Jurkat, Clone E6-1 (cell line): Measurements from ENCODE around the gene PSD4.
"Not testable (repeated sequence)": the region's sequence is repeated elsewhere in the genome, so short reads cannot be mapped to it uniquely, and the experiment has no call there.

ENCODE experiments used
- DNase-seq: peaks from one replicate; pipeline ENCODE4 v3.0.0-alpha.2; 2011; ENCODE audit warnings: low read depth, low spot score
- H3K4me3 ChIP-seq: 2 replicates; pipeline ENCODE4 v1.5.1; 2011; ENCODE audit warnings: mild to moderate bottlenecking, low read length, control low read depth, moderate library complexity

Gene PSD4

DNA sequence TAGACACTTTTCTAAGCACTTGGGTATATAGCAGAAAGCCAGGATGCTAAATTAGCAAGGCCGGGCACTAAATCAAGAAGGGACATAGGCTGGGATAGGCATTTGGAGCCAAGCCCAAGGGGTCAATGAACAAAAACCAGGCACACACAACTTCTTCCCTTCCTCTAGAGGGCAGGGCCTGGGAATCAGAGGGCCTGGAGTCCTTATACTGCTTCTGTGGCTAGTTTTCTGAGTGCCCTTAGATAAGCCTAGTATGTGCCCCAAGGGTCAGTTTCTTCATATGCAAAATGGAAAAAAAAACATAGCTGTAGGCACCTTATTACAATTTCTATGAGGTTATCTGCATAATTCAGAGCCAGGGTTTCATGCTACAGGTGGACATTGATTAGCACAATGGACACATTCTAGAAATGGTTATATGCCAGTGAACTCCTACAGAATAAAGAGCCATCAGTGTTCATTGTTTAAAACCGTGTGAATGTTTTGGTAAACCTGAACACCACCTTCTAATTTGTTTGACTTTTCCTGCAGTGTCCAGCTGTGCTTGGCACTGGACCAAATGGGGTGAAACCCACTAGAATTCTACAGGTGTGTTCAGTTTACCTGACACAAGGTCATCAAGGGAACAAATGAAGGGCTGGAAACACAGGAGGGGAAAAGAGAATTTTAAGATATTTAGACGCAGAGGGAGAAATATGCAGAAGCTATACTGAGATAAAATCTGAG is 55.4 kb downstream of the PSD4 start:
- no peak overlapping the region for H3K4me3 ChIP-seq
- DNase-seq, result no peak

DNA sequence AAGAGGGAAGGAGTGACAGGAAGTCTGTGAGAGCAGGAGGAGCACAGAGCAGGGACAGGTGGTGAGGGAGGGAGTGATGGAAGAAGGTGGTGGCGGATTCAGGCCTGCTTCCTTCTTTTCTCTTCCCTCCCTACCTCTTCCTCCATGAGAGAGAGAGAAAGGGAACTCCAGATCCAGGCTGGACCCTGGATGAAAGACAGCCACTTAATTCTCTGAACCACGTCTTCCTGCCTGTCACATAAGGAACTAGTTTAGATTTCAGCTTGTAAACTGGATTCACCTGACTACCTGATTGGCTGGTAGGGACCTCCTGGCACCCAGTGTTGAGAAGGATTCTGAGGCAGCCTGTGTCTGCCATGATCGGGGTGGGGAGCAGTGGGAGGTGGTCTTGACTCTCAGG is 56.0 kb downstream of the PSD4 start:
- no peak overlapping the region for H3K4me3 ChIP-seq
- DNase-seq, result no peak

DNA sequence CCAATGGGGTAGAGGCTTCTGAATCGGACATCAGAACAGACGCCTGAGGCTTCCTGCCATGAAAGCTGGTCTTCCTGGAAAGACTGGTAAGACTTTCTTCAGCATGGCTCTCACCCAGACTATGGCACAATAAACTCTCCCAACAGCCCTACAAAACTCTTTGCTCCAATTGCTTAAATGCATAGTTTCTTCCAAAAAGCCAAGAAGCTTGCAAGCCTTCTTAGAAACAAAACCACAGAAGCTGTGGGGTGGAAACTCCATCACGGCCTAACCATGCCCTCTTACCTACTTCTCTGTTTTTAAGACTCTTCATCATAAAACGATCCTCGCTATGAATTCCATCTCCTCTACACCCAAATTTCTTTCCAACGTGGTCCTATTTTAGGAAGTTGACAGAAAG is 56.8 kb downstream of the PSD4 start:
- no peak for DNase-seq
- H3K4me3 ChIP-seq, result no peak overlapping the region

DNA sequence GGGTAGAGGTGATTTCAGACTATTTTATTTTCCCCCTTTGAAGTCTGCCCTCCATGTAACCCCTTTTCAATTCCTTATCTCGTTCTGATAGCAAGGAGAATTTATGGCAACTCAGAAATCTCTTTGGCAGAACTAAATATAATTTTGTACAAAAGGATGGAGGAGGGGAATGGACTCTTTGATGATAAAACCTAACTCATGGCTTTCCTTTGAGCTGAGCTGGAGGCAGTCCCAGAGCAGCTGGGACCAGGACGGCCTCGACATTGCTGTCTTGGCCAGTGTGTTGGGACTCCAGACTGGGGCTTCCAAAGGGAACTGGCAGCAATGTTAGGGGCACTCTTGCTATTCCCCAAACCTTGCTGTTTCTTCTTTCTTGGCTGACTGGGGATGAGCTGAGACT is 57.3 kb downstream of the PSD4 start:
- no peak overlapping the region for H3K4me3 ChIP-seq
- no peak for DNase-seq

DNA sequence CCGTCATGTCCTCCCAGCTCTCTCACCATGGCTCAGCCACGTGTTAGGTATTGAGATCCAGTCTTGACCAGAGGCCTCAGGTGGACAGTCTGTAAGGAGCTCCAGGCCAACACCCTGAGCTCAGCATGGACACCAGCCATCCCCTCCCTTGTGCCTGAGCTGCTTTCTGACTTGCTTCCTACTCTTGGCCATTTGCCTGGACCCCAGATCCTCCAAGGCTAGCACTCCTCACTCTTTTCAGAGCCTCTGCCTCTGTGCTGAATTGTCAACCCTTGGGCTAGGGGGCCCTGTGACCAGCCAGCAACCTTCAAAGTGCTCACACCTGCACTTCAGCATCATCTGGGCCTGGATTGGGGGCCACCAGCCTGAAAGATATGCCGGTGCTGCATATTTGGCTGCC is 58.4 kb downstream of the PSD4 start:
- H3K4me3 ChIP-seq, result no peak overlapping the region
- no peak for DNase-seq

DNA sequence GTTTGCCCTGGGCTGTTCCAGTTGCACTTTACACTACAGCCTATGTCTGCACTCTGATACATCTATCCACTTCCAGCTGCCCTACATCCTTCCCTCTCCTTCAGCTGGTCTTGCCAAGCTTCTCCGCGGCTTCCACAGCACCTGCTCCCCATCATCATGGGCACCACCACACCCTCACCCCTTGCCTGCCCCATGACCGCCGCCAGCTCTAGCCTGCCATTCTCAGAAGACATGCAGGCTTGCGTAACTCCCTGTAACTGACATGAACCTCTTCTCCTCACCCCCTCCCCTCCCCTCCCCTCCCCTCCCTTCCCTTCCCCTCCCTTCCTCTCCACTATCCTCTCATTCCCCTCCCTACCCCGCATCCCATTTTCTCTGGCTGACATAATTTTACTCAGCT is 59.0 kb downstream of the PSD4 start:
- no peak for DNase-seq
- no peak overlapping the region for H3K4me3 ChIP-seq

DNA sequence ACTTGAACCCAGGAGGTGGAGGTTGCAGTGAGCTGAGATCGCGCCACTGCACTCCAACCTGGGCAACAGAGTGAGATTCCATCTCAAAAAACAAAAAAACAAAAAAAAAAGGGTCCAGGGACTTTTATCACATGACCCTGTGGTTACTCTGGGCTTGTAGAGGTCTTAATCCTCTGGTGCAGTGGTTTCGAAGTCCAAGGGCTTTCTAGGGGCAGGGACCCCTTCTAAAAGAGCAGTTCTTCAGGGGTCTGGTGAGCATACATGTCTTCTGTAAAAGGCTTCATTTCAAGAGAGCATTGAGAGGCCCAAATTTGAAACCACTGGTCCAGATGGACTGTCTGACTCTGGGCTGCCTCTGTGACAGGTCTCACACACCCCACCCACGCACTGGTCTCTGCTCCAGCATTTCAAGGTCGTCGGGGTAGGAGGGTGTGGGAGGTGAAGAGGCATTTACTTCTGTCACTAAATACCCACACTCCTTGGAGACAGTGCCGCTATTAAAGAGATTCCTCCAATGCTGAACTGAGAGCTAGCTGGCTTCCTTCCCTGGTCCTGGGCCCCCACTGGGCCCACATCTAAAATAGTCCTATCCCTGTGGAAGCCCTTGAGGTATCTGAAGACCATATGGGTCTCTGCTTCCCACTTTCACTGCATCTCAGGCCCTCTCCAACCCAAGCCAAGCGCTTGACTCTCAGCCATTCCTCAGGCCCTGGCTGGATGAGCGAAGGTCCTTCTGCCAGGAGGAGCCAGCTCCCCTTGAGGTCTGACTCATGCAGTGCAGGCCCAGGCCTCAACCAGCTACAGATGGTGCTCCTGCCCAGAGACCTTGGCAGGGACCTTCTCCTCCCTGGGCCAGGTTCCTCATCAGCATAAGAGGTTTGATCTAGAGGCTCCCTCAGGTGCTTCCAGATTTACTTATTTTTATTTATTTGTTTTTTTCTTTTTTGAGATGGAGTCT is 60.1 kb downstream of the PSD4 start:
- DNase-seq, result no peak
- no peak overlapping the region for H3K4me3 ChIP-seq

DNA sequence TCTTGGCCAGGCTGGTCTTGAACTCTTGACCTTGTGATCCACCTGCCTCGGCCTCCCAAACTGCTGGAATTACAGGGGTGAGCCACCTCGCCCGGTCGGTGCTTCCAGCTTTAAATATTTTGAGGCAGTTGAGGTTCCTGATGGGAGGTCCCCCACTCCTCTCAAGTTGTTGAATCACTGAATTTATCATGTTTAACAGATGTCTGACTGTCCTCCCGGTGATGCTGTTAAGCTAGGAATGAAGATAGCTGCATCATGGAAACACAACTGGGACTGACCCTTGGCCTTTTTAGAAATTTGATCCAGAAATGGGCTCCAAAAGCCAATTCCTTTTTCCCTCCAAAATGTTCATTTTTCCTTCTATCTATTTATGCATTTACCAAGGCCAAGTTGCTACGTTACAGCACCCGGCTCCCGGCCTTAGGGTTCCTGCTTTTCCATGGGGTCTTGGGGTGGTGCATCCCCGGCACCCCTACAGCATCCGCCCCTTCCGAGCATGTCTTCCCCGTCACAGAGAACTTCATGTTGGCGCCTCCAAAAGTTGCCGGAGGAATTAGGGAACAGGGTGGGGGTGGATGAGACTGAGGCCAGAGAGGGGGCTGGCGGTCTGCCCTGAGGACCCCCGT is 61.1 kb downstream of the PSD4 start:
- no peak for DNase-seq
- H3K4me3 ChIP-seq, result no peak overlapping the region

DNA sequence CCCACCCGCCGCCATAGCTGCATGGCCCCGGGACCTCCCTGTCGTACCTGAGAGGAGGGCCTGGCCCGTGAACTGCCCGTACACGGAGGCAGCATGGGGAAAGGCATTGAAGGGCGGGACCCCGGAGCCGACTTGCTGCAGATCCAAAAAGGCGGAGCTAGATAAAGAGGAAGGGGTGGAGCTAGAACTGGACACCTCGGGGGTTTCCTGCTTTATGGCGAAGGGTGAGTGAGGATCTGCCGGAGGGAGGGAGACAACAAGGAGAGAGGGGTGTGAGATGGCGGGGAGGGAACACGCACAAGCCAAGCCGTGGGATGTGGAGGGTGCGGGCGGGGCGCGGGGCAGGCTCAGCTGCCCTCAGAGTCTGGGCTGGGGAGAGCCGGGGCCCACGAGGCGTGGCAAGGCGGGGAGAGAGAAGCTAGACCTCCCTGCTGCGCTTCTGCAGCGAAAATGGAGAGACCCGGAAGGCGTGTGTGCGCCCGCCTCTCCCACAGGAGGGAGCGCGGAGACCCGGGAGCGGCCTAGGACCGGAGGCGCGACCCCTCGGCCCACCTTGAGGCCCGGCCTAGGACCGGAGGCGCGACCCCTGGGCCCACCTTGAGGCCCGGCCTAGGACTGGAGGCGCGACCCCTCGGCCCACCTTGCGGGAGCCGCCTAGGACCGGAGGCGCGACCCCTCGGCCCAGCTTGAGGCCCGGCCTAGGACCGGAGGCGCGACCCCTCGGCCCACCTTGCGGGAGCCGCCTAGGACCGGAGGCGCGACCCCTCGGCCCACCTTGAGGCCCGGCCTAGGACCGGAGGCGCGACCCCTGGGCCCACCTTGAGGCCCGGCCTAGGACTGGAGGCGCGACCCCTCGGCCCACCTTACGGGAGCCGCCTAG is 61.8 kb downstream of the PSD4 start:
- not testable (repeated sequence) for DNase-seq

DNA sequence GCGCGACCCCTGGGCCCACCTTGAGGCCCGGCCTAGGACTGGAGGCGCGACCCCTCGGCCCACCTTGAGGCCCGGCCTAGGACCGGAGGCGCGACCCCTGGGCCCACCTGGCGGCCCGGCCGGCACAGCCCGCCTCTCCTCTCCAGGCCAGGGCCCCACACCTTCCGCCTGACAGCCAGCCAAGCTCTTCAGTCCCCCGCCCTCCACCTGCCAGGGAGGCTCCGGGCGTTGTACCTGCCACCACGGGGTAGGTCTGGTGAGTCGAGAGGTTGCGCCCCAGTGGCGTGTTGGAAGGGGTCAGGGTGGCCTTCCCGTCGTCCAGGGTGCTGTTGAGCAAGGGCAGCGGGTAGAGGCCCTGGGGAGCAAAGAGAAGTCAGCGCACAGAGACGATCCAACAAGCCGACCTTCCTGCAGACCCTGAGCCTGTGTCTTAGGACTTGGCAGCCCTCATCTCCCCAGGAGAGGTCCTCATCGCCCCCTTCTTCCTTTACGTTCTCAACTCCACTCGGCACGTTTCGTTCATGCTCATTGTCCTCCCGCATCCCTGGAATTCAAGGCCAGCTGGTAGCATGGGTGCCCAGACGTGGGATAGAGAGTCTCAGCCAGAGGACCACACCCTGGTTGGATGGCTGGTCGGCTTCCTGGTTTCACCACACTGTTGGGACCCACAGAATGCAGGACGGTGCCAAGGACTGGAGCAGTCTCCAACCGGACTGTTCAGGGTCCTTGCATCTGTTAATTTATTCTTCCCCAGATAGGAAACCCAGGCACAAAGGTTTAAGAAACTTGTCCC is 62.8 kb downstream of the PSD4 start:
- no peak overlapping the region for H3K4me3 ChIP-seq
- DNase-seq, result no peak

More for the DNA sequence above, 61.8 kb downstream of the PSD4 start:
- not testable (repeated sequence) for H3K4me3 ChIP-seq

DNA sequence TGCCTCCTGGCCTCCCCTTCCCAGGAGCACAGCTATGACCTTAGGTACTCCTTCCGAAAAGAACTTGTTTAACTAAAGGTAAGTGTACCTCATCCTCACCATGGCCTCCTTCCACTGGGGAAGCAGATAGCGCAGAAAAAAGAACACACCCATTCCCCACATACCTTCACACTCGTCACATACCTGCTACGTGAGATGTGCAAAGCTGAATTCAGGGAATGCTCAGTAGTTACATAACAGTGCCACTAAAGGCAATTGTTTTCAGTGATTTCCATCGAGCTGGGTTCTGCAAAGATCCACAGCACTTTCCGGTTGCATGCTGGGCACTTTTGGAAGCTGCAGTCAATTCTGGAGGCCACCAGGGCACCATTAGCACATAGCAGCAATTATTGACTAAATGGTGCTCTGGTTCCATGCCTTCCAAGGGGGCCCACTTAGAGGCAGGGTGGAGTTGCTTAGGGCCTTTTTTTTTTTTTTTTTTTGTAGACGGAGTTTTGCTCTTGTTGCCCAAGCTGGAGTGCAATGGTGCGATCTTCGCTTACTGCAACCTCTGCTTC is 63.9 kb downstream of the PSD4 start:
- H3K4me3 ChIP-seq, result no peak overlapping the region
- no peak for DNase-seq

DNA sequence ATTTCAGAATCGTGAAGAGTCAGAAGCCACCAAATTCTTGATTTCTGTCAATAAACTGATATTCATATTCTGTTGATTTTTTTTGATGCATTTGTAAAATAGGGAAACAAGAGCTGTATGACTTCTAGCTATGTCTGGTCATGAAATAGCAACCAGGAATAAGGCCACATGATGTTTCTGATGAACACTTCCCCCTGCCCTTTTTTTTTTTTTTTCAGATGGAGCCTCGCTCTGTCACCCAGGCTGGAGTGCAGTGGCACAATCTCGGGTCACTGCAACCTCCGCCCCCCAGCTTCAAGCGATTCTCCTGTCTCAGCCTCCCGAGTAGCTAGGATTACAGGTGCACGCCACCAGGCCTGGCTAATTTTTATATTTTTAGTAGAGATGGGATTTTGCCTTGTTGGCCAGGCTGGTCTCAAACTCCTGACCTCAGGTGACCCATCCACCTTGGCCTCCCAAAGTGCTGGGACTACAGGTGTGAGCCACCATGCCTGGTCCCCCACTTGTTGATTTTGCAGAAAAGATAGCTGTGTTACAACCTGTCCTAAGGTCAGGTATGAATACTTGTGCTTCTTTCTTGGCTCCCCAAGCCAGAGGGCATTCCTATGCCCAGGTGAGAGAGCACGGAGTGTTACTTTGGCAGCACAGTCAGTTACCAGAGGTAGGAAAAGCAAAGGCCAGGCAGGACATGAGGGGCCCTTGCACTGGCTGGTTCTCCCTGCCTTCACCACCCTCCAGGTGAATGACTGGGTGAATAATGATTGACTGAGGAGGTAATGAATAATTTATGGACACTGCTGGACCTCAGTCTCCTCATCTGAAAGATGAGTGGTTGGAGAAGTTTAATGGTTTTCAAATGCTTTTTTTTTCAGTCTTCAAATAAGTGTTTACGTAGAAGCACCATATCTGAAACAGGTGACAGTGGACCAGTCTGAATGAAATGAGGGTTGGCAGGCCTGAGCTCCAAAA is 65.4 kb downstream of the PSD4 start:
- no peak overlapping the region for H3K4me3 ChIP-seq
- no peak for DNase-seq

DNA sequence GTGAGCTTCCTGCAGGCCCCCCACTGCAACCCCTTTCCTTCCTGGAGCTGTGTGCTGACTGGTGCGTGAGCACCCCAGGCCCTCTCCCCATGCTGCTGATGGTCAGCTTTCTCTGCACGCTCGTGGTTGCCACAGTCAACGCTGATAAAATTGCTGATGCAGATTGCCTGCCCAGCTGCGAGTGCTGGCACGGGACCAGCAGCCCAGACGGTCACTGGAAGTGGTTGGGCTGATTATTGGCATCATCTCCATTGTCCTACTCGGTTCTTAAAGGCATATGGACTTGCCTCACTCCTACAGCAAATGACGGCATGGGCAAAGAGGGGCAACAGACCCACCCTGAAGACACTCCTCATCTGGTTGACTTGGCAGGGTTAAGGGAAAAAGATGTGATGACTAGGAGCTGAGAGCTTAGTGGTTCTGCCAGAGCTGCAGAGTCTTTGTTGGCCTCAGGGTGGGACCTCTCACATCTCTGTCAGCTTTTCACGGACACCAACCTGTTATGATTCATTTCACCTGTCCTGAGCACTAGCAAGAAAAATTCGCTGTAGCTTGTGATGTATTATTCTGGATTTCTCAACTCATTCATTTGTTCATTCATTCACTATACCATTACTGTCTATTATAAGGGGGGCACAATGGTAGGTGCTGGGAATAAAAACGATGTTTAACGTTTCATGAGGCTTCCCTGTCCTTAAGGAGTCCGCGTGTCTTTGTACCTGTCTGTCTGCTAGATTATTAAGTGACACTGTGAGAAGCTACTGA is 66.6 kb downstream of the PSD4 start:
- no peak overlapping the region for H3K4me3 ChIP-seq
- no peak for DNase-seq

DNA sequence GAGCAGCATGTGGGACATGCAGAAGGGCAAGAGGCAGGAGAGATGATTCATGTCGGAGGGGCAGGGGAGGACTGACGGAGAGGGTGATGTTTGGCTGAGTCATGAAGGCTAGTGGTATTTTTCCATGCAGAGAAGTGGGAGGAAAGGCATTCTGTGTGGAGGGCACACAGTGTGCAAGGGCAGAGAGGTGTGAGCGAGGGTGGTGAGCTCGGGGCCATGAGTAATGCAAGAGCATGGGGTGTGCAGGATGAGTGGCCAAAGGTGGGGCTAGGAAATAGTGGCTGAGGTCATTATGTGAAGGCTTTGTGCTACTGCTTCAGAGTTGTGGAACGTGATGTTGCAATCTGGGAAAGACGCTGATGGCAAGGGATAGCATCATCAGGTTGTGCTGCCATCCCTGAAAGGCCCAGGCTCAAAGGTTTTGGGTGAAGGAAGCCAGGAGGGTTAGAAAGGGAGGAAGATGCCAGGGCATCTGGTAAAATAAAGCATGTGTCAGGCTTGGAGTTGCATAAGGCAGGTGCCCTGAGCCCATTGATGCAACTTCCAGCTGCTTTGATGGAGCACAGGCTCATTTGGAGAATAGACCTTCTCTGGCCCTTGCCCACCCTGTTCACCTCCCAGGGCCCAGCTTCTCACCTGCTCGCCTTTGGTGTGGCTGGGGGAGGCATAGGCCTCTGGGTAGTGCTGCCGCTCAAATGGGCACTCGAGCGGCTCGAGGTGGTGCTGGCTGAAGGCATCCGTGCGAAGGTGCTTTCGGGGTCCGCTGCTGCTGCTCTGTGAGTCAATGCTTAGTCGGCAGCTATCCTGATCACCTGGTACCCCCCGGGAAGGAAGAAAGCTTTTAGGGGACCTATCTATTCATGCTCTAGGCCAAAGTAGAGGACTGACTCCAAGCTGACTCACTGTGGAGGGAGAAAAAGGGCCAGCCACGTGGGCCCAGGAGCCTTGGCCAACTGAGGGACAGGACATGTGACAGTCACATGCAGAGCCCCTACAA is 67.4 kb downstream of the PSD4 start:
- no peak overlapping the region for H3K4me3 ChIP-seq
- DNase-seq, result no peak

DNA sequence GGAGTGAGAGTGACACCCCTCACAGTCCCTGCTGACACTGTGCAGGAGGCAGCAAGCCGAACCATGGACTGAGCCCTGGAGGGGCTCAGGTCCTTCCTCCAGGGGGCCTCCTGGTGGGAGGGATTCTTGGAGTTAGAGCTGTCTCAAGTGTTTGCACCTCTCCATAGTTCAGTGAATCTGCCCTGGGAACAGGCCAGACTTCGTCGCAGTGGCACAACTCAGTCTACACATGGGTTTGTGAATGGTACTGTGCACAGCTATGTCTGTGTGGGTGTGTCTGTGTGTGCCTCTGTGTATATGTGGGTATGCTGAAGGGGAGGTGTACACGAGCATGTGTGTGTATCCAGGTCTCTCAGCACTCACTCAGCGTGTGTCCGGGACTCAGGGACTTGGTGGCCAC is 68.6 kb downstream of the PSD4 start:
- DNase-seq, result no peak
- no peak overlapping the region for H3K4me3 ChIP-seq
